Body of pancreas (tissue), 4 donors: Measurements from ENCODE around the gene DNAJC28. TPM values are rescaled to one million over a fixed set of nuclear protein-coding genes. Genes with fewer than 3 reads are reported as not detected.
"Not testable (repeated sequence)": the region's sequence is repeated elsewhere in the genome, so short reads cannot be mapped to it uniquely, and the experiment has no call there.

Experiments used
- ATAC-seq: fragments of 150-250 bp; one replicate; pipeline ENCODE4 v1.9.1; 2016
- DNase-seq, 4 donors: peaks; one replicate each; pipeline ENCODE4 v3.0.0-alpha.2; 2019
- H3K27ac ChIP-seq, 4 donors: fragments of 200-600 bp; sonication (generic); 1 replicate in 3 of 4; 2 replicates in 1 of 4; pipeline versions ENCODE4 v1.5.1 to v1.6.1; 2016 to 2019; ENCODE audit warnings: mild to moderate bottlenecking in 1 of 4, mixed read lengths in 1 of 4, moderate library complexity in 1 of 4
- H3K27me3 ChIP-seq, 2 donors: fragments of 200-600 bp; sonication (generic); one replicate each; pipeline ENCODE4 v1.6.0; 2016; ENCODE audit warnings: mild to moderate bottlenecking in 1 of 2
- H3K36me3 ChIP-seq, 2 donors: fragments of 200-600 bp; sonication (generic); replicated peaks in 1 of 2; 2 replicates each; pipeline ENCODE4 v1.5.1; 2016; ENCODE audit warnings: low read depth in 2 of 2; ENCODE audit not compliant: insufficient read depth in 1 of 2
- H3K4me1 ChIP-seq: fragments of 200-600 bp; sonication (generic); one replicate; pipeline ENCODE4 v1.6.0; 2016
- H3K4me3 ChIP-seq, 2 donors: fragments of 200-600 bp; sonication (generic); 1 replicate in 1 of 2; 2 replicates in 1 of 2; pipeline ENCODE4 v1.5.1; 2016 to 2019
- H3K9me3 ChIP-seq, 3 donors: fragments of 200-600 bp; sonication (generic); 1 replicate in 2 of 3; 2 replicates in 1 of 3; pipeline ENCODE4 v1.5.1; 2016
- CTCF ChIP-seq, 7 experiments: fragments of 450-650 bp in 4 of 7; fragments of 200-600 bp in 3 of 7; sonication (generic) in 3 of 7; IDR thresholded peaks; one replicate each; pipeline ENCODE4 v1.5.1; 2016 to 2019; ENCODE audit warnings: antibody characterized with exemption in 7 of 7
- POLR2A ChIP-seq, 3 donors: fragments of 450-650 bp; IDR thresholded peaks; one replicate each; pipeline ENCODE4 v1.6.1; 2016; ENCODE audit warnings: antibody characterized with exemption in 3 of 3, mild to moderate bottlenecking in 2 of 3
- WGBS, 2 donors: methylation state at CpG; one replicate each; pipeline ENCODE4 v1.1.5; 2017; 5-methylcytosine and 5-hydroxymethylcytosine counted together
- intact Hi-C: fragments of 100-400 bp; cut with DNase I; formaldehyde crosslinking; loops from one replicate; pipeline ENCODE4 v1.15.1; 2023
- total RNA-seq, 2 donors: library from RNA; depleted of rRNA; stranded (reverse); fragments of >200 nt; gene quantifications; one replicate each; pipeline ENCODE4 v1.1.0, GENCODE V29; 2016

DNAJC28 gene
- total RNA-seq, 2 donors from 2014 or later, result 1.3 to 2.3 TPM

- H3K27me3 ChIP-seq, result no peaks in the 10 kb centered on the region
- WGBS, 2 donors, result 98% methylated on average over 3 of the region's 3 CpGs
- no peak overlapping the region for H3K4me3 ChIP-seq
- intact Hi-C loops, result no loop called here
- H3K27ac ChIP-seq, result no peak overlapping the region
- TF ChIP-seq POLR2A (IDR thresholded peaks at IDR 0.05), result no peak
- TF ChIP-seq CTCF (IDR thresholded peaks at IDR 0.05), result no peak
- H3K36me3 ChIP-seq, result peaks cover 7 to 42% of the 10 kb centered on the region in 2 donors
- H3K9me3 ChIP-seq, result no peaks in the 10 kb centered on the region
- no peaks in the 10 kb centered on the region for H3K4me1 ChIP-seq
- DNase-seq, result no peak
- no peak for ATAC-seq
These were observed 21.0 kb upstream of the DNAJC28 start for GRCh38 chr21:33512481-33512880.

GRCh38 chr21:33511639-33512038, 20.1 kb upstream of the DNAJC28 start:
- Histone ChIP-seq H3K27me3 (no peaks in the 10 kb centered on the region), H3K9me3 (no peaks in the 10 kb centered on the region), H3K27ac (no peak overlapping the region), H3K36me3 (peaks cover 0 to 36% of the 10 kb centered on the region in 2 donors), H3K4me3 (no peak overlapping the region), H3K4me1 (no peaks in the 10 kb centered on the region)
- TF ChIP-seq CTCF (IDR thresholded peaks at IDR 0.05), result no peak
- TF ChIP-seq POLR2A (IDR thresholded peaks at IDR 0.05), result no peak
- DNase-seq (no peak), ATAC-seq (no peak)
- intact Hi-C loops, result no loop called here
- WGBS, 2 donors, result 95 to 96% methylated on average over 4 of the region's 4 CpGs

GRCh38 chr21:33510826-33511225, 19.3 kb upstream of the DNAJC28 start:
- H3K27me3 ChIP-seq, result no peaks in the 10 kb centered on the region
- WGBS, 2 donors, result 95 to 96% methylated on average over 8 of the region's 8 CpGs
- H3K4me3 ChIP-seq, result no peak overlapping the region
- TF ChIP-seq CTCF (IDR thresholded peaks at IDR 0.05) (no peak), POLR2A (IDR thresholded peaks at IDR 0.05) (no peak)
- H3K4me1 ChIP-seq, result no peaks in the 10 kb centered on the region
- intact Hi-C loops, result no loop called here
- ATAC-seq (no peak), DNase-seq (no peak)
- H3K27ac ChIP-seq, result no peak overlapping the region
- no peaks in the 10 kb centered on the region for H3K9me3 ChIP-seq
- H3K36me3 ChIP-seq, result peaks cover 0 to 32% of the 10 kb centered on the region in 2 donors

DNA sequence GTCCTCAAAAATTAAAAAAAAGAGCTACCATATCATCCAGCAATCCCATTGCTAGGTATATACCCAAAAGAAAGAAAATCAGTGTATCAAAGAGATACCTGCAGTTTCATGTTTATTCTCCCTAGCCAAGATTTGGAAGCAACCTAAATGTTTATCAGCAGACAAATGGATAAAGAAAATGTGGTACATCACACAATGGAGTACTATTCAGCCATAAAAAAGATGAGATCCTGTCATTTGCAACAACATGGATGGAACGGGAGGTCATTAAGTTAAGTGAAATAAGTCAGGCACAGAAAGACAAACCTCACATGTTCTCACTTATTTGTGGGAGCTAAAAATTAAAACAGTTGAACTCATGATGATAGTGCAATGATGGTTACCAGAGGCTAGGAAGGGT, 15.5 kb upstream of the DNAJC28 start:
- H3K4me1 ChIP-seq, intact Hi-C loops, ATAC-seq, H3K27ac ChIP-seq, H3K9me3 ChIP-seq, DNase-seq, H3K4me3 ChIP-seq, H3K27me3 ChIP-seq: not testable (repeated sequence)
- 94 to 100% methylated on average over 1 of the region's 1 CpG for WGBS, 2 donors
- H3K36me3 ChIP-seq, result peaks cover 0 to 27% of the 10 kb centered on the region in 2 donors

GRCh38 chr21:33505833-33506232, 14.3 kb upstream of the DNAJC28 start:
- H3K36me3 ChIP-seq, result peaks cover 0 to 24% of the 10 kb centered on the region in 2 donors
- TF ChIP-seq POLR2A (IDR thresholded peaks at IDR 0.05) (no peak), CTCF (IDR thresholded peaks at IDR 0.05) (no peak)
- no peak overlapping the region for H3K4me3 ChIP-seq
- H3K27me3 ChIP-seq, result no peaks in the 10 kb centered on the region
- no peaks in the 10 kb centered on the region for H3K9me3 ChIP-seq
- DNase-seq (no peak), ATAC-seq (no peak)
- H3K27ac ChIP-seq, result no peak overlapping the region
- WGBS, 2 donors, result 93 to 97% methylated on average over 8 of the region's 8 CpGs
- H3K4me1 ChIP-seq, result no peaks in the 10 kb centered on the region
- intact Hi-C loops, result no loop called here
